NT2/D1 (cell line): Measurements from ENCODE around the gene ZNG1E.
"Not testable (repeated sequence)": the region's sequence is repeated elsewhere in the genome, so short reads cannot be mapped to it uniquely, and the experiment has no call there.

Experiments
- YY1 ChIP-seq: IDR thresholded peaks from 2 replicates; pipeline ENCODE4 v1.6.1; 2011; ENCODE audit not compliant: insufficient read length, insufficient read depth
- ZNF274 ChIP-seq: IDR thresholded peaks from 2 replicates; pipeline ENCODE4 v1.6.1; 2011; ENCODE audit warnings: mild to moderate bottlenecking, low read depth, low read length

DNA sequence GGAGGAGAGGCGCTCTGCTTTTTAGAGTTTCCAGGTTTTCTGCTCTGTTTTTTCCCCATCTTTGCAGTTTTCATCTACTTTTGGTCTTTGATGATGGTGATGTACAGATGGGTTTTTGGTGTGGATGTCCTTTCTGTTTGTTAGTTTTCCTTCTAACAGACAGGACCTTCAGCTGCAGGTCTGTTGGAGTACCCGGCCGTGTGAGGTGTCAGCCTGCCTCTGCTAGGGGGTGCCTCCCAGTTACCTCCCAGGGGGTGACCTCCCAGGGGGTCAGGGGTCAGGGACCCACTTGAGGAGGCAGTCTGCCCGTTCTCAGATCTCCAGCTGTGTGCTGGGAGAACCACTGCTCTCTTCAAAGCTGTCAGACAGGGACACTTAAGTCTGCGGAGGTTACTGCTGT is 38.7 kb downstream of the ZNG1E start:
- not testable (repeated sequence) for TF ChIP-seq YY1, ZNF274
